HEK293 (cell line): ENCODE measurements around the gene DZIP1.

Source experiments
- KLF16 ChIP-seq: fragments of 450-650 bp; formaldehyde crosslinking; IDR thresholded peaks from 2 replicates; pipeline ENCODE4 v1.5.1; 2017; ENCODE audit warnings: missing biosample characterization, missing genetic modification characterization
- REST ChIP-seq: fragments of 450-650 bp; formaldehyde crosslinking; IDR thresholded peaks from 2 replicates; pipeline ENCODE4 v1.5.1; 2016; ENCODE audit warnings: missing biosample characterization, missing genetic modification characterization
- ZNF10 ChIP-seq: fragments of 450-650 bp; formaldehyde crosslinking; IDR thresholded peaks from 2 replicates; pipeline ENCODE4 v1.5.1; 2017; ENCODE audit warnings: missing biosample characterization, missing genetic modification characterization
- ZNF530 ChIP-seq: fragments of 450-650 bp; formaldehyde crosslinking; IDR thresholded peaks from 2 replicates; pipeline ENCODE4 v1.5.1; 2016; ENCODE audit warnings: low read depth, missing biosample characterization, missing genetic modification characterization

- TF ChIP-seq ZNF10 (tag by site-specific recombination) (no peak), ZNF530 (no peak), KLF16 (tag by site-specific recombination) (no peak), REST (tag by site-specific recombination) (no peak)
These were observed 16.9 kb downstream of the DZIP1 start for GRCh38 chr13:95627590-95627989.
